H54 (cell line): ENCODE data around the gene MYL9.

Experiments used
- DNase-seq: peaks from one replicate; pipeline ENCODE4 v3.0.0; 2011; ENCODE audit warnings: low spot score, mixed read lengths; ENCODE audit not compliant: insufficient read length
- FAIRE-seq: peaks from 3 replicates; lab custom pipeline; 2011; peaks lifted over from hg19 to GRCh38; lab: Jason Lieb, UNC
- POLR2A ChIP-seq: IDR thresholded peaks from 2 replicates; pipeline ENCODE4 v1.6.1; 2011; ENCODE audit warnings: low read depth, mild to moderate bottlenecking, low read length

MYL9 gene

DNA sequence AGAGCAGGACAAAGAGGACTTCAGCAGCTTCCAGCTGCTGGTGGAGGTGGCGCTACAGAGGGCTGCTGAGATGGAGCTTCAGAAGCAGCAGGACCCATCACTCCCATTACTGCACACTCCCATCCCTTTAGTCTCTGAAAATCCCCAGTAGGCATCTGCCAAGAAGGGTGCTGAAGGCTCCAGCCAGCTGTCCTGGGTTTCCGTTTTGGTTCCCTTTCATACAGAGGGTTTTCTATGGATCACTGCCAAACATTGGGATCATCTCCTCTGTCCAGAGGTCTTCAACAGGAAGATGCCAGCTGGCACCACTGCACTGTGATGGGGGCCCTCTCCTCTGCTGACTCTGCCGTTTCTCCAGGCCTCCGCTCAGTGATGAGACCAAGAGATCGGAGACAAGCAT, 50.0 kb downstream of the MYL9 start:
- FAIRE-seq (no peak), DNase-seq (no peak)
- TF ChIP-seq POLR2A, result no peak

DNA sequence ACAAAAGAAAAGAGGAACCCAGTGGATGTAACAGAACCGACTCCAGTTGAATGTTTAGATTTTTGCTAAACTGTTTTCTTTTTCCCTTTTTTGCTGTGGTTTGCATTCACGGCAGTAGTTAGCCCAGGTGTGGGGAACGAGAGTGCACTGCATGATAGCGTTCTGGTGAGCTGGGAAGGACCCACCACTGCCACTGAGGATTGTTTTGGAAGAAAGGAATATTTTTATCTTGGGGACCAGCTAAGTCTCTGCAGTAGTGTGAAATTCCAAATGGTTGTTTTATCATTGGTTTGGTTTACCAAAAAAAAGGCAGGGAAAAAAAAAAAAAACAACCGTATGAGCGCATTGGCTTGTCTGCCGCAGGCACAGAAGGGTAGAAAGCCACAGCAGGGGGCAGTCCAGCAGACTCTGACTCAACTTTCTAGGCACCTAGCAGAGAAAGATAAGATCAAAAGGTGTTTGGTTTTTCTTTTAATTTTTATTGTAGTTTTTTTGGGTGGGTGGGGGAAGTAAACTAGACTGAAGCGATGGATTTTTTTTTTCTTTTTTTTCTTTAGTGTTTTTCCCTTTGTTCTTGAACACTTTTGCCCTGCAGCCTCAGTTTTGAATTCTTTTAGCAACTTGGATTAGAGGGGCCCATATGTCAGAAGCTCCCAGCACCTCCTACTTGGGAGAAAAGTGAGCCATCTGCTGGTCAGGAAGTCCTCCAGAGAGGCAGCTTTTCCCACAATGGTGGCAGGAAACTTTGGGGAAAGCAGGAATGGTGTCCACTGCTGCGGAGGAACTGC, 50.7 kb downstream of the MYL9 start:
- TF ChIP-seq POLR2A, result no peak
- FAIRE-seq (no peak), DNase-seq (no peak)

DNA sequence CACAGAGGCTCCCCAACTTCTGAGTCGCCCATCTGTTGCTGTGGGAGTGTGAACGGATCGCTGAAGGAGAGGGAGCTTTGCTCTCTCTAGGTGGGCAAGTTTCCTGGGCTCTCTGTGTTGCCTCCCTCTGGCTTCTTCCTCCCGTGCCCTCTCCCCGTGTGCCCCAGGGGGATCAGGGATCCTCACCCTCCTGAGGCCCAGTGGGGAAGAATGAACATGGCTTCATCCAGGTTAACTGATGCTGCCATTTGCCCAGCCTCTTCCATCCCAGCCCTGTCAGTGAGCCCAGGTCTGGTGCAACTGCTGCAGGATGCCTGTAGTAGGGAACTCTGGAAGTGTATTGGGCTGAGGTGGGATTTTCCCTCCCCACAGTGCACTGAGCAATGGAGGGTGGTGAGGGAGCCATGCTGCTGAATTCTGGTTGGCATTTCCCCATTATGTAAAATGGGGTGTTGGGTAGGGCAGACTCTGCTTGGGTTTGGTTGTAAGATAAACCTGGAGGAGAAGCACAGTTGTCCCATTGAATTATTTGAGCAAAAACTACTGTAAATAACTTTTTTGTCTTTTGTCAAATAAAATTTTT, 52.1 kb downstream of the MYL9 start:
- FAIRE-seq (no peak), DNase-seq (no peak)
- TF ChIP-seq POLR2A, result no peak

DNA sequence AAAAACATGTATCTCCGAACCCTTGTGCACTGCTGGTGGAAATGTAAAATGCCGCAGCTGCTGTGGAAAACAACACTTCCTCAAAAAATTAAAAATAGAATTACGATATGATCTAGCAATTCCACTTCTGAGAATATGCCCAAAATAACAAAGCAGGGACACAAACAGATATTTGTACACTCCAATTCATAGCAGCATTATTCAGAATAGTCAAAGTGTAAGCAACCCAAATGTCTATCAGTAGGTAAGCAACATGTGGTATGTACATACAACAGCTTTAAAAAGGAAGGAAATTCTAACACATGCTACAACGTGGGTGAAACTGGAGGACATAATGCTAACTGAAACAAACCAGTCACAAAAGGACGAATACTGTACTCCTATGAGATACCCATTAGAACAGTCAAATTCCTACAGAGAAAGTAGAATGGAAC, 58.6 kb downstream of the MYL9 start:
- DNase-seq (no peak), FAIRE-seq (no peak)
- no peak for TF ChIP-seq POLR2A
